Choroid plexus epithelial cell (primary cell): ENCODE data around the gene ZNF845.
"Not testable (repeated sequence)": the region's sequence is repeated elsewhere in the genome, so short reads cannot be mapped to it uniquely, and the experiment has no call there.

Source experiments
- DNase-seq: peaks from one replicate; pipeline ENCODE4 v3.0.0-alpha.2; 2010; ENCODE audit warnings: low read depth
- H3K4me3 ChIP-seq: 2 replicates; pipeline ENCODE4 v1.5.1; 2011; ENCODE audit warnings: low read depth, mild to moderate bottlenecking, control low read depth, low read length, moderate library complexity
- TF ChIP-seq, protein P1 (sequence below): conservative IDR thresholded peaks from 2 replicates; pipeline ENCODE4 v1.5.1; 2011; ENCODE audit warnings: low read depth, mild to moderate bottlenecking, control low read depth, inconsistent platforms, low read length, moderate library complexity

ZNF845 gene

DNA sequence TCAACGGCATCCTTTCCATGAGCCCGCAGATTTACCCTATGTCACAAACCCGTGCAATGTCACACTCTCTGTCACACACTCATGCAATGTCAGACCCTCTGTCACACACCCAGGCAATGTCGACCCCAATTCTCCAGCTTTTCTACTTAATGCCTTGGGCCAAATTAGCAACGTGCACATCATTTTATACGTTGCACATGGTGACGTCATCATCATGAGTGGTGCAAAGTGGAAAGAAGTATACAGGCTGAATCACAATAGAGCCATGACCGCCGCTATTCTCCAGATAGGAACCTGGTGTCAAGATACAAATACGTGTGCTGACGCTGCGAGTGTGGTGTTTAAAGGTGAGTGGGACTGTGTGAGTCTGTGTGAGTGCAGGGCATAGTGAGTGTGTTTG lies 21.7 kb upstream of the ZNF845 start:
- TF ChIP-seq, protein P1, sequence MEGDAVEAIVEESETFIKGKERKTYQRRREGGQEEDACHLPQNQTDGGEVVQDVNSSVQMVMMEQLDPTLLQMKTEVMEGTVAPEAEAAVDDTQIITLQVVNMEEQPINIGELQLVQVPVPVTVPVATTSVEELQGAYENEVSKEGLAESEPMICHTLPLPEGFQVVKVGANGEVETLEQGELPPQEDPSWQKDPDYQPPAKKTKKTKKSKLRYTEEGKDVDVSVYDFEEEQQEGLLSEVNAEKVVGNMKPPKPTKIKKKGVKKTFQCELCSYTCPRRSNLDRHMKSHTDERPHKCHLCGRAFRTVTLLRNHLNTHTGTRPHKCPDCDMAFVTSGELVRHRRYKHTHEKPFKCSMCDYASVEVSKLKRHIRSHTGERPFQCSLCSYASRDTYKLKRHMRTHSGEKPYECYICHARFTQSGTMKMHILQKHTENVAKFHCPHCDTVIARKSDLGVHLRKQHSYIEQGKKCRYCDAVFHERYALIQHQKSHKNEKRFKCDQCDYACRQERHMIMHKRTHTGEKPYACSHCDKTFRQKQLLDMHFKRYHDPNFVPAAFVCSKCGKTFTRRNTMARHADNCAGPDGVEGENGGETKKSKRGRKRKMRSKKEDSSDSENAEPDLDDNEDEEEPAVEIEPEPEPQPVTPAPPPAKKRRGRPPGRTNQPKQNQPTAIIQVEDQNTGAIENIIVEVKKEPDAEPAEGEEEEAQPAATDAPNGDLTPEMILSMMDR = no peak
- no peak overlapping the region for H3K4me3 ChIP-seq
- no peak for DNase-seq

DNA sequence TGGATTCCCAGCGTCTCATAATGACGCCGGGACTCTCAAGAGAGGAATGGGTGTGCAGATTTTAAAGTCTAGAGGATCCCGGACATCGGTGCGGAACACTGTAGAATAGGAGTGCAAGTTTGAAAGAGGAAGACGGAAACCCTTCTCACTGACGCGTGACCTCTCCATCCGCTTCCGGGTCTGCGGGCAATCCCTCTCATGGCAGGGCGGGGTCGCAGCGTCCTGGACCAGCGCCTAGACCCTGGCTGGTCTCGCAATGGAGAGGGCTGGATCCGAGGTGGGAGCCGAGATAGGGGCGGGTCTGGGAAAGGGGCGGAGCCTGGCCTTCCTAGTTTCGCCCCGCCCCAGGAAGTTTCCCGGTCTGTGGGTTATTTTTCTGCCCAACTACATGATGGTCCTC lies 4.6 kb upstream of the ZNF845 start:
- H3K4me3 ChIP-seq = no peak overlapping the region

DNA sequence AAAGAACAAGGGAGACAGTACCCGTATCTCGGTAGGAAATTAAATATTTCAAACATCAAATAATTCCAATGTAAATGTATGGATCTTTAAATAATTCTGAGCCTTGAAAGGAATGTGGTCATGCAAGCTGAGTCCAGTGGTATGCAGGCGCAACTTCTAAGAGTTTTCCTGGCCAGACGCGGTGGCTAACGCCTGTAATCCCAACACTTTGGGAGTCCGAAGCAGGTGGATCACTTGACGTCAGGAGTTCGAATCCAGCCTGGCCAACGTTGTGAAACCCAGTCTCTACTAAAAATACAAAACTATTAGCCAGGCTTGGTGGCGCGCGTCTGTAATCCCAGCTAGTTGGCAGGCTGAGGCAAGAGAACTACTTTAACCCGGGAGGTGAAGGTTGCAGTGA lies 1.1 kb upstream of the ZNF845 start:
- H3K4me3 ChIP-seq = no peak overlapping the region
- TF ChIP-seq, protein P1 = no peak
- no peak for DNase-seq

More for the DNA sequence above, 4.6 kb upstream of the ZNF845 start:
- TF ChIP-seq, protein P1 = no peak
- peak; percentile 5 for DNase-seq

DNA sequence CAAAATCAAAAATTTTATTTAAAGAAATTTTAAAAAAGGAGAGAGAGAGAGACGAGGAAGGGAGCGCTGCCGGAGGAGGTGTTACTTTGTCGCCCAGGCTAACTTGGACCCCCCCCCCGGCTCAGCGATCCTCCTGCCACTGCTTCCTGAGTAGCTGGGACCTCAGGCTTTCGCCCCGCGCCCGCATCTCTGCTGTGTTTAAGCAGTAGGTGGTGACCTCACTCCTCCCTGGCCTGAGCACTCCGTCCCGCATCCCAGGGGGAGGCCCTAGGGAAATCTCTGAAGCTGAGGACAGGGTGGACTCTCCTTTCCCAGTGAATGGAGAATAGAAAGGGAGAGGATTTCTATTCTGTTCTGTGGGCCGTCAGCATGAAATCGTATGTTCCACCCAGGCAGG lies 485 bp upstream of the ZNF845 start:
- no peak for DNase-seq
- H3K4me3 ChIP-seq = peak overlapping the region; percentile 87
- TF ChIP-seq, protein P1 = no peak

DNA sequence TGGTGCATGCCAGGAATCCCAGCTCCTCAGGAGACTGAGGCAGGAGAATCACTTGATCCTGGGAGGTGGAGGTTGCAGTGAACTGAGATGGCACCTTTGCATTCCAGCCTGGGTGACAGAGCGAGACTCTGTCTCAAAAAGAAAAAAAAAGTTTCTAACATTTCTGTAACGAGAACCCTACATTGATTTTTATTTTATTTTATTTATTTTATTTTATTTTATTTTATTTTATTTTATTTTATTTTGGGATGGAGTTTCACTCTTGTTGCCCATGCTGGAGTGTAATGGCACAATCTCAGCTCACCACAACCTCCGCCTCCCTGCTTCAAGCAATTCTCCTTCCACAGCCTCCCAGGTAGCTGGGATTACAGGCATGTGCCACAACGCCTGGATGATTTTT lies 10.9 kb downstream of the ZNF845 start:
- not testable (repeated sequence) for H3K4me3 ChIP-seq, DNase-seq

DNA sequence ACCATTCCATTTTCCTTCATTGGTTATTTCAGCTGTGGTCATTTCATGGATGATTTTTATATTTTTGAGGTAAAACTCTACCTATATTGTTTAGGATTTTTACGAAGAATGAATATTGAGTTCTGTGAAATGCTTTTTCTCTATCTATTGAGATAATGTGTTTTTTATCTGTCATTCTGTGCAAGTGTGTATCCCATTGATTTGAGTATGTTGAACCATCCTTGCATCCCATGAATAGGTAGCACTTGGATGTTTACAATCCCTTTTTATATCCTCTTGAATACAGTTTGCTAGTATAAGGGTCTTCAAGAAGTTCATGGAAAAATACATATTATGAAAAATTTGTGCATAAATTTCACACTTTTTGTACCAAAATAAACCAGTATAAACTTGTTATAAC lies 22.2 kb downstream of the ZNF845 start:
- no peak for DNase-seq
- no peak overlapping the region for H3K4me3 ChIP-seq
- TF ChIP-seq, protein P1 = no peak

DNA sequence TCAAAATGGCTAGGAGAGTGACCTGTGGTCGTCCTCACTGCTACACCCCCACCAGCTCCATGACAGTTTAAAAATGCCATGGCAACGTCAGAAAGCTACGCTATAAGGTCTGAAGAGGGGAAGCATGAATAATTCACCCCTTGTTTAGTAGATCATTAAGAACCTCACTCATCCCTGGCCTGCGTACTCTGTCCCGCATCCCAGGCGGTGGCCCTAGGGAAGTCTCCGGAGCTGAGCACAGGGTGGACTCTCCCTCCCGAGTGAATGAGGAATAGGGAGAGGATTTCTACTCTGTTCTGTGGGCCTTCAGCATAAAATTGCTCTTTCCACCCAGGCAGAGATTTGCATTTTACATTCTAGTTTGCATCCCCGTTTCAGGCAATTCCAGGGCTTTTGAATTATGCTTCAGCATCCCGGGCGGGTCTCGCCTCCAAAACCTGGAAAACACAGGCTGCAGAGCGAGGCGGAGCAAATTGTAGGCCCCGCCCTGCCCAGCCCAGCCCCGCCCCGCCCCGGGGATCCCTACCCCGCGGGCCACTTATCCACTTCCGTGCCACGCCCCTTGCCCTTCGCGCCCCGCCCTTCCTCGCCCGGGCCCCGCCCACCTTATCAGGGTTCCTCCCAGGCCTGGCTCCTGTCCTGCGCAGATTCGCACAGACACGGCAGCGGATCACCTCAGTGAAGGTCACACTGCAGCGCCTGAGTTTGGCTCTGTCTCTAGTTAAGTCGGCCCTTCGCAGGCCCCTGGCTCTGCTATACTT lies 24.5 kb downstream of the ZNF845 start:
- DNase-seq = no peak

DNA sequence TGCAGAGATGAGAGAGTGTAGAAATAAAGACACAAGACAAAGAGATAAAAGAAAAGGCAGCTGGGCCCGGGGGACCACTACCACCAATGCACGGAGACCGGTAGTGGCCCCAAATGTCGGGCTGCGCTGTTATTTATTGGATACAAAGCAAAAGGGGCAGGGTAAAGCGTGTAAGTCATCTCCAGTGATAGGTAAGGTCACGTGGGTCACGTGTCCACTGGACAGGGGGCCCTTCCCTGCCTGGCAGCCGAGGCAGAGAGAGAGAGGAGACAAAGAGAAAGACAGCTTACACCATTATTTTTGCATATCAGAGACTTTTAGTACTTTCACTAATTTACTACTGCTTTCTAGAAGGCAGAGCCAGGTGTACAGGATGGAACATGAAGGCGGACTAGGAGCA lies 26.5 kb downstream of the ZNF845 start:
- not testable (repeated sequence) for DNase-seq, H3K4me3 ChIP-seq

More for the DNA sequence above, 24.5 kb downstream of the ZNF845 start:
- H3K4me3 ChIP-seq = no peak overlapping the region
- TF ChIP-seq, protein P1 = no peak
